Right atrium auricular region (tissue), 2 donors: ENCODE measurements around the gene FSCN2. TPM values are rescaled to one million over a fixed set of nuclear protein-coding genes. Genes with fewer than 3 reads are reported as not detected.

Source experiments
- DNase-seq: peaks from one replicate; pipeline ENCODE4 v3.0.0-alpha.2; 2019; ENCODE audit warnings: low spot score
- H3K27ac ChIP-seq, 2 donors: fragments of 200-600 bp; sonication (generic); 1 replicate in 1 of 2; 2 replicates in 1 of 2; pipeline ENCODE4 v1.5.1; 2016 to 2019
- H3K27me3 ChIP-seq, 2 donors: fragments of 200-600 bp; sonication (generic); one replicate each; pipeline versions ENCODE4 v1.5.1 to v1.6.0; 2017 to 2019
- H3K36me3 ChIP-seq: fragments of 200-600 bp; sonication (generic); one replicate; pipeline ENCODE4 v1.5.1; 2016
- H3K4me1 ChIP-seq, 2 donors: fragments of 200-600 bp; sonication (generic); one replicate each; pipeline versions ENCODE4 v1.5.1 to v1.6.0; 2017 to 2019
- H3K4me3 ChIP-seq, 2 donors: fragments of 200-600 bp; sonication (generic); 1 replicate in 1 of 2; 2 replicates in 1 of 2; pipeline ENCODE4 v1.5.1; 2017 to 2019; ENCODE audit warnings: mild to moderate bottlenecking in 1 of 2, moderate library complexity in 1 of 2
- H3K9me3 ChIP-seq, 2 donors: fragments of 200-600 bp; sonication (generic); one replicate each; pipeline ENCODE4 v1.5.1; 2019
- total RNA-seq, 2 donors: library from RNA; depleted of rRNA; stranded (reverse); fragments of >200 nt; gene quantifications; one replicate each; pipeline ENCODE4 v1.1.0, GENCODE V29; 2016
- TF ChIP-seq, protein P1 (sequence below), 2 donors: fragments of 200-600 bp; sonication (generic); IDR thresholded peaks; one replicate each; pipeline ENCODE4 v1.5.1; 2019; ENCODE audit warnings: antibody characterized with exemption in 2 of 2

FSCN2 gene
- total RNA-seq, 2 donors from 2014 or later = 0.63 to 0.74 TPM

DNA sequence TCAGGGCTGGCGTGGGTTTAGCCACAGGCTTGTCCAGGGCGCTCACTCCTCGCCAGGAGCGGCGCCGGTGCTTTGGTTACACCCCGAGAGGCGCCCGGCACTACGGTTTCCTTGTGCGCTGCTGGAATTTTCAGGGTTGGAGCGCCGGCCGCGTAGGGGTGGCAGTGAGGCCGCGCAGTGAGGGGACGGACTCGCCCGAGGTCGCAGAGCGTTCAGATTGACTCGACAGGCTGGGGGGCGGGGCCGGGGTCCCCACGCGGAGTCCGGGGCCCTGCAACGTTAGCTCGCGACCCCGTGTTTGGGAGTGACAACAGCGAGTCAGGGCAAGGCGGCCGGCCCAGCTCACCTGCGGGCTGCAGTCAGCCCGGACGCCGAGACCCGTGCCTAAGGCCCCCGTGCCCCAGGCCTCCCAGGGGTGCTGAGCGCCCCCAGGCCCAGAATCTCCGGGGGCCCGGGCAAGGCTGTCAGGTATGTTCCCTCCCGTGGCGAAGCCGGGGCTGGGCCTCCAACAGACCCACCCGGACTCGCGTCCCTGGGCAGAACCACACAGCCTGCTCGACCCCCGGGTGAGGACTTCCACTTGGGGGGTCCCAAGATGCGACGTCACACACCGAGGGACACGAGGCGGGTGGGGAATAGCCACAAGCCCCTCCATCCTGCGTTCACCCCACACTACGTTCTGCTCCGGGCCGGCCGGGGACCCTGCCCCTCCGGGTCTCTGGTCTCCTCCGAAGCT is 14.3 kb upstream of the FSCN2 start:
- H3K4me1 ChIP-seq = peaks cover 0 to 64% of the 10 kb centered on the region in 2 donors

DNA sequence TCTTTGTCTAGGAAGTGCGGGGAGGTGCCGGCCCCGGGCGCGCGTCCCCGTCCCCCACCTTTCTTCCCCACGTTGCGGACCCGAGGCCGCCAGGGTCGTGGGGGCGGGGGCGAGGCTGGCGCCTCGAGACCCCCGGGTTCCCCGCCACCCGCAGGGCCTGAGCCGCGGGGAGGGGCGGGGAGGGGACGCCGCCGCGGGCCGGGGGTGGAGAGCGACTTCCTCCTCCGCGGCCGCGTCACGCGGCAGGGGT is 13.8 kb upstream of the FSCN2 start:
- no peaks in the 10 kb centered on the region for H3K27me3 ChIP-seq
- peaks cover 0 to 64% of the 10 kb centered on the region in 2 donors for H3K4me1 ChIP-seq
- TF ChIP-seq, protein P1, sequence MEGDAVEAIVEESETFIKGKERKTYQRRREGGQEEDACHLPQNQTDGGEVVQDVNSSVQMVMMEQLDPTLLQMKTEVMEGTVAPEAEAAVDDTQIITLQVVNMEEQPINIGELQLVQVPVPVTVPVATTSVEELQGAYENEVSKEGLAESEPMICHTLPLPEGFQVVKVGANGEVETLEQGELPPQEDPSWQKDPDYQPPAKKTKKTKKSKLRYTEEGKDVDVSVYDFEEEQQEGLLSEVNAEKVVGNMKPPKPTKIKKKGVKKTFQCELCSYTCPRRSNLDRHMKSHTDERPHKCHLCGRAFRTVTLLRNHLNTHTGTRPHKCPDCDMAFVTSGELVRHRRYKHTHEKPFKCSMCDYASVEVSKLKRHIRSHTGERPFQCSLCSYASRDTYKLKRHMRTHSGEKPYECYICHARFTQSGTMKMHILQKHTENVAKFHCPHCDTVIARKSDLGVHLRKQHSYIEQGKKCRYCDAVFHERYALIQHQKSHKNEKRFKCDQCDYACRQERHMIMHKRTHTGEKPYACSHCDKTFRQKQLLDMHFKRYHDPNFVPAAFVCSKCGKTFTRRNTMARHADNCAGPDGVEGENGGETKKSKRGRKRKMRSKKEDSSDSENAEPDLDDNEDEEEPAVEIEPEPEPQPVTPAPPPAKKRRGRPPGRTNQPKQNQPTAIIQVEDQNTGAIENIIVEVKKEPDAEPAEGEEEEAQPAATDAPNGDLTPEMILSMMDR (IDR thresholded peaks at IDR 0.05) = no peak
- DNase-seq = no peak
- peaks cover 30% of the 10 kb centered on the region for H3K36me3 ChIP-seq
- peak overlapping the region; percentile 67 to 94 for H3K4me3 ChIP-seq
- no peaks in the 10 kb centered on the region for H3K9me3 ChIP-seq
- peak overlapping the region; percentile 98 to 100 for H3K27ac ChIP-seq

More for the DNA sequence above, 14.3 kb upstream of the FSCN2 start:
- H3K9me3 ChIP-seq = no peaks in the 10 kb centered on the region
- DNase-seq = peak; percentile 73
- TF ChIP-seq, protein P1 (IDR thresholded peaks at IDR 0.05) = peak in 1 of 2 donors; percentile 13
- H3K36me3 ChIP-seq = peaks cover 35% of the 10 kb centered on the region
- peak overlapping the region; percentile 98 to 100 for H3K27ac ChIP-seq
- H3K4me3 ChIP-seq = peak overlapping the region; percentile 67 to 94
- H3K27me3 ChIP-seq = no peaks in the 10 kb centered on the region

GRCh38 chr17:81514739-81515529 is 13.2 kb upstream of the FSCN2 start:
- peak overlapping the region; percentile 67 to 94 for H3K4me3 ChIP-seq
- TF ChIP-seq, protein P1 (IDR thresholded peaks at IDR 0.05) = no peak
- H3K27me3 ChIP-seq = no peaks in the 10 kb centered on the region
- peak overlapping the region; percentile 98 to 100 for H3K27ac ChIP-seq
- H3K9me3 ChIP-seq = no peaks in the 10 kb centered on the region
- H3K36me3 ChIP-seq = peaks cover 25% of the 10 kb centered on the region
- DNase-seq = peak; percentile 82
- peaks cover 0 to 64% of the 10 kb centered on the region in 2 donors for H3K4me1 ChIP-seq

GRCh38 chr17:81515530-81516041 is 12.6 kb upstream of the FSCN2 start:
- H3K4me1 ChIP-seq = peaks cover 0 to 62% of the 10 kb centered on the region in 2 donors
- no peaks in the 10 kb centered on the region for H3K27me3 ChIP-seq
- TF ChIP-seq, protein P1 (IDR thresholded peaks at IDR 0.05) = no peak
- DNase-seq = no peak
- H3K36me3 ChIP-seq = peaks cover 18% of the 10 kb centered on the region
- H3K9me3 ChIP-seq = no peaks in the 10 kb centered on the region
- peak overlapping the region; percentile 98 to 100 for H3K27ac ChIP-seq
- peak overlapping the region; percentile 67 to 94 for H3K4me3 ChIP-seq

- no peak for DNase-seq
These were observed 11.7 kb upstream of the FSCN2 start for GRCh38 chr17:81516439-81516838.

More at GRCh38 chr17:81516439-81516838, 11.7 kb upstream of the FSCN2 start:
- Histone ChIP-seq H3K9me3 (no peaks in the 10 kb centered on the region), H3K4me1 (peaks cover 0 to 61% of the 10 kb centered on the region in 2 donors), H3K27ac (peak overlapping the region; percentile 98 to 100), H3K27me3 (no peaks in the 10 kb centered on the region), H3K36me3 (peaks cover 9% of the 10 kb centered on the region), H3K4me3 (peak overlapping the region; percentile 67 to 94)
- TF ChIP-seq, protein P1 (IDR thresholded peaks at IDR 0.05) = no peak
